ENCODE data around the gene NT5C1A.

GRCh38 chr1:39639305-39640130 lies 32.4 kb downstream of the NT5C1A start, which contains the start of gene HEYL:
- TF ChIP-seq ARNTL (CRISPR knock-in tag; IDR thresholded peaks at IDR 0.05; ENCODE audit: borderline replicate concordance, low read depth) = no peak
- no peak for TF ChIP-seq ZFP3 (CRISPR knock-in tag; IDR thresholded peaks at IDR 0.05)
- no peak for TF ChIP-seq TOX (CRISPR knock-in tag; IDR thresholded peaks at IDR 0.05; ENCODE audit: borderline replicate concordance)
- TF ChIP-seq PATZ1 (CRISPR knock-in tag; IDR thresholded peaks at IDR 0.05; ENCODE audit: borderline replicate concordance) = no peak
